ENCODE data around the gene ZMYM4.

- TF ChIP-seq POLR2A (IDR thresholded peaks at IDR 0.05) = no peak
- TF ChIP-seq CTCF (IDR thresholded peaks at IDR 0.05) = no peak
These were observed 33.3 kb downstream of the ZMYM4 start for GRCh38 chr1:35301674-35302392.

All from esophagus squamous epithelium (tissue), 4 donors.